Activated naive CD4-positive, alpha-beta T cell treated with anti-CD3 and anti-CD28 coated beads, Interleukin-2, amount 50 U/mL, for 24 hours (primary cell): Measurements from ENCODE around the gene RAB11FIP3.

Experiments
- H3K27ac Mint-ChIP-seq: one replicate; pipeline ENCODE4 v1.8.0; 2021; ENCODE audit warnings: mild to moderate bottlenecking, mixed read lengths
- H3K27me3 Mint-ChIP-seq: one replicate; pipeline ENCODE4 v1.8.0; 2021; ENCODE audit warnings: mixed read lengths
- H3K36me3 Mint-ChIP-seq: one replicate; pipeline ENCODE4 v1.8.0; 2021; ENCODE audit warnings: mixed read lengths
- H3K4me1 Mint-ChIP-seq: one replicate; pipeline ENCODE4 v1.8.0; 2021; ENCODE audit warnings: mixed read lengths
- H3K4me3 Mint-ChIP-seq: one replicate; pipeline ENCODE4 v1.8.0; 2021; ENCODE audit warnings: mild to moderate bottlenecking, mixed read lengths
- H3K9me3 Mint-ChIP-seq: one replicate; pipeline ENCODE4 v1.8.0; 2021; ENCODE audit warnings: mixed read lengths

RAB11FIP3 gene

GRCh38 chr16:548586-548985 lies 123.1 kb downstream of the RAB11FIP3 start:
- H3K4me3 Mint-ChIP-seq, result no peak overlapping the region
- no peak overlapping the region for H3K27ac Mint-ChIP-seq
- H3K27me3 Mint-ChIP-seq, result no peaks in the 10 kb centered on the region
- no peaks in the 10 kb centered on the region for H3K36me3 Mint-ChIP-seq
- H3K9me3 Mint-ChIP-seq, result no peaks in the 10 kb centered on the region
- no peaks in the 10 kb centered on the region for H3K4me1 Mint-ChIP-seq

GRCh38 chr16:549544-550263 lies 124.3 kb downstream of the RAB11FIP3 start:
- no peaks in the 10 kb centered on the region for H3K4me1 Mint-ChIP-seq
- H3K27ac Mint-ChIP-seq, result no peak overlapping the region

GRCh38 chr16:551210-551609 lies 125.8 kb downstream of the RAB11FIP3 start:
- Mint-ChIP-seq H3K4me3 (no peak overlapping the region), H3K4me1 (no peaks in the 10 kb centered on the region), H3K27ac (no peak overlapping the region)

More at GRCh38 chr16:549544-550263, 124.3 kb downstream of the RAB11FIP3 start:
- no peaks in the 10 kb centered on the region for H3K27me3 Mint-ChIP-seq
- no peaks in the 10 kb centered on the region for H3K36me3 Mint-ChIP-seq
- no peak overlapping the region for H3K4me3 Mint-ChIP-seq
- H3K9me3 Mint-ChIP-seq, result no peaks in the 10 kb centered on the region

GRCh38 chr16:552171-552570 lies 126.7 kb downstream of the RAB11FIP3 start:
- no peak overlapping the region for H3K27ac Mint-ChIP-seq
- no peak overlapping the region for H3K4me3 Mint-ChIP-seq
- H3K36me3 Mint-ChIP-seq, result no peaks in the 10 kb centered on the region
- H3K4me1 Mint-ChIP-seq, result no peaks in the 10 kb centered on the region
- H3K9me3 Mint-ChIP-seq, result no peaks in the 10 kb centered on the region
- H3K27me3 Mint-ChIP-seq, result no peaks in the 10 kb centered on the region

More at GRCh38 chr16:551210-551609, 125.8 kb downstream of the RAB11FIP3 start:
- H3K27me3 Mint-ChIP-seq, result no peaks in the 10 kb centered on the region
- no peaks in the 10 kb centered on the region for H3K9me3 Mint-ChIP-seq
- H3K36me3 Mint-ChIP-seq, result no peaks in the 10 kb centered on the region

GRCh38 chr16:553601-554296 lies 128.3 kb downstream of the RAB11FIP3 start:
- Mint-ChIP-seq H3K9me3 (no peaks in the 10 kb centered on the region), H3K4me1 (no peaks in the 10 kb centered on the region), H3K36me3 (no peaks in the 10 kb centered on the region)

GRCh38 chr16:554297-554621 lies 128.8 kb downstream of the RAB11FIP3 start:
- Mint-ChIP-seq H3K9me3 (no peaks in the 10 kb centered on the region), H3K4me3 (no peak overlapping the region), H3K27me3 (peaks cover 4% of the 10 kb centered on the region), H3K4me1 (no peaks in the 10 kb centered on the region), H3K27ac (no peak overlapping the region), H3K36me3 (no peaks in the 10 kb centered on the region)

More at GRCh38 chr16:553601-554296, 128.3 kb downstream of the RAB11FIP3 start:
- Mint-ChIP-seq H3K27me3 (peaks cover 4% of the 10 kb centered on the region), H3K27ac (no peak overlapping the region), H3K4me3 (no peak overlapping the region)

- Mint-ChIP-seq H3K4me3 (no peak overlapping the region), H3K27ac (no peak overlapping the region), H3K27me3 (peaks cover 4% of the 10 kb centered on the region), H3K9me3 (no peaks in the 10 kb centered on the region), H3K36me3 (no peaks in the 10 kb centered on the region), H3K4me1 (no peaks in the 10 kb centered on the region)
Observed at GRCh38 chr16:554640-555365, 129.4 kb downstream of the RAB11FIP3 start.

- Mint-ChIP-seq H3K36me3 (no peaks in the 10 kb centered on the region), H3K4me3 (no peak overlapping the region), H3K27ac (no peak overlapping the region), H3K27me3 (peaks cover 4% of the 10 kb centered on the region), H3K9me3 (no peaks in the 10 kb centered on the region), H3K4me1 (no peaks in the 10 kb centered on the region)
Observed at GRCh38 chr16:555528-556473, 130.4 kb downstream of the RAB11FIP3 start.

- H3K4me1 Mint-ChIP-seq, result no peaks in the 10 kb centered on the region
- no peaks in the 10 kb centered on the region for H3K9me3 Mint-ChIP-seq
- peaks cover 4% of the 10 kb centered on the region for H3K27me3 Mint-ChIP-seq
- H3K4me3 Mint-ChIP-seq, result no peak overlapping the region
- no peaks in the 10 kb centered on the region for H3K36me3 Mint-ChIP-seq
- no peak overlapping the region for H3K27ac Mint-ChIP-seq
Observed at GRCh38 chr16:556474-557173, 131.2 kb downstream of the RAB11FIP3 start.

GRCh38 chr16:557463-558297 lies 132.2 kb downstream of the RAB11FIP3 start:
- H3K36me3 Mint-ChIP-seq, result no peaks in the 10 kb centered on the region
- no peak overlapping the region for H3K27ac Mint-ChIP-seq
- H3K4me3 Mint-ChIP-seq, result no peak overlapping the region
- no peaks in the 10 kb centered on the region for H3K4me1 Mint-ChIP-seq
- H3K27me3 Mint-ChIP-seq, result peaks cover 4% of the 10 kb centered on the region
- H3K9me3 Mint-ChIP-seq, result no peaks in the 10 kb centered on the region

- peaks cover 4% of the 10 kb centered on the region for H3K27me3 Mint-ChIP-seq
- H3K27ac Mint-ChIP-seq, result no peak overlapping the region
Observed at GRCh38 chr16:558298-559020, 133.0 kb downstream of the RAB11FIP3 start.

GRCh38 chr16:559021-559380 lies 133.6 kb downstream of the RAB11FIP3 start:
- Mint-ChIP-seq H3K36me3 (no peaks in the 10 kb centered on the region), H3K9me3 (no peaks in the 10 kb centered on the region), H3K4me1 (no peaks in the 10 kb centered on the region), H3K4me3 (no peak overlapping the region), H3K27me3 (peaks cover 4% of the 10 kb centered on the region), H3K27ac (no peak overlapping the region)

More at GRCh38 chr16:558298-559020, 133.0 kb downstream of the RAB11FIP3 start:
- Mint-ChIP-seq H3K36me3 (no peaks in the 10 kb centered on the region), H3K9me3 (no peaks in the 10 kb centered on the region), H3K4me3 (no peak overlapping the region), H3K4me1 (no peaks in the 10 kb centered on the region)

- peak overlapping the region; percentile 19 for H3K4me3 Mint-ChIP-seq
Observed at GRCh38 chr16:559411-560203, 134.2 kb downstream of the RAB11FIP3 start.

More at GRCh38 chr16:559411-560203, 134.2 kb downstream of the RAB11FIP3 start:
- H3K27me3 Mint-ChIP-seq, result peaks cover 4% of the 10 kb centered on the region
- no peaks in the 10 kb centered on the region for H3K36me3 Mint-ChIP-seq
- H3K27ac Mint-ChIP-seq, result no peak overlapping the region
- no peaks in the 10 kb centered on the region for H3K4me1 Mint-ChIP-seq
- no peaks in the 10 kb centered on the region for H3K9me3 Mint-ChIP-seq
